ENCODE measurements around the gene GSTT2.

Gene GSTT2

GRCh38 chr22:24009227-24010017, 29.5 kb downstream of the GSTT2 start:
- no peak for DNase-seq

DNA sequence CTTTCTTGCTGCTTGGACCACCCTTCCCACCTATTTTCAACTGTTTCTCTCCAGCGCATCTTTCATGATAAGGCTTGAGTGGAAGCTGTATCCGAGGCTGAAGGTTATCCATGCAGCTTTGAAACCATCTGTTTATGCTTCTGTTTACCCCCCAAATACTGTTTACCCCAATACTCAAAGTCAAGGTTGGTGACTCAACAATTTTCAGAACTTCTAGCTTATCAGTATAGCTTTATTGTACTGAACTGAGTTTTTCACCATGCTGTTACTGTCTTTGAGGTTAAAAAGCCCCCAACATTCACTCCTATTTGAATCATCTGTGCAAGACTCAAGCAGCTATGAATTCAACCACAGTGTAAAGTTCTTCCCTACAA, 30.1 kb downstream of the GSTT2 start:
- no peak for DNase-seq

DNA sequence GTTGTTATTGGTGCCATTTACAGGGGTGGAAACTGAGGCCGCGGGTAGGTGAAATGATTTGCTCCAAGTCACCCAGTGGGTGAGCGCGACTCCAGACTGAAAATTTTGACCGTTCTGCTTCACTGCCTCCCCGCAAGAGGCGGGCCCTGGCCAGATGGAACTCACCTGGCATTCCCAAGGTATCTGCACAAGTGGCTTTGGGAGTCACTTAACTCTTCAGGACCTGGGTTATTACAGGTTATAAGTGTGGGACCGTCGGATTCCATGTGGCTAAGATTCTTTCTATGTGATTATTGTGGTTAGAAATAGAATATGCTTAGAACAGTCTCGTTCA, 31.8 kb downstream of the GSTT2 start:
- DNase-seq = no peak

DNA sequence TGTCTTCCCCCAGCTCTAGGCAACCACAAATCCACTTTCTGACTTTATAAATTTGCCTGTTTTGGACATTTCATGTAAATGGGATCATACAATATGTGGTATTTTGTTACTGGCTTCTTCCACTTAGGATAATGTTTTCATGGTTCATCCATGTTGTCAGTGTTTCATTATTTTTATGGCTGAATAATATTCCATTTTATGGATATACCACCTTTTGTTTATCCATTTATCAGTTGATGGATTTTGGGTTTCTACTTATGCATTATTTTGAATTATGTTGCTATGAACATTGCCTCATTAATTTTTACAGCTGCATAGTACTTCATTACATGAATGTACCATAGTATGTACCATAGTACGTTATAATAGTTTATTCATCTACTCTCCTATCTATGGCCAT, 36.2 kb downstream of the GSTT2 start:
- no peak for DNase-seq

DNA sequence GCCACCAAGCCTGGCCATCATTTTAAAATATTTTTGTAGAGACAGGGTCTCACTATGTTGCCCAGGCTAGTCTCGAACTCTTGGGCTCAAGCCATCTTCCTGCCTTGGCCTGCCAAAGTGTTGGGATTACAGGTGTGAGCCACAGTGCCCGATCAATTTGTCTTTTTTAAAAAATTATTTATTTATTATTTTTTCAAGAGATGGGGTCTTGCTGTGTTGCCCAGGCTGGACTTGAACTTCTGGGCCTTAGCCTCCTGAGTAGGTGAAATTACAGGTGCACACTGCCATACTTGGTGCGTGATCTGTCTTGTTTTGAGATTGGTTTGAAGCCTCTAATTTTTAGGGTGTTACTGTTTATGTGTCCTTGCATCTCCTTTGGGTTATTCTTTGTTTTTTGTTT, 41.4 kb downstream of the GSTT2 start:
- no peak for DNase-seq

DNA sequence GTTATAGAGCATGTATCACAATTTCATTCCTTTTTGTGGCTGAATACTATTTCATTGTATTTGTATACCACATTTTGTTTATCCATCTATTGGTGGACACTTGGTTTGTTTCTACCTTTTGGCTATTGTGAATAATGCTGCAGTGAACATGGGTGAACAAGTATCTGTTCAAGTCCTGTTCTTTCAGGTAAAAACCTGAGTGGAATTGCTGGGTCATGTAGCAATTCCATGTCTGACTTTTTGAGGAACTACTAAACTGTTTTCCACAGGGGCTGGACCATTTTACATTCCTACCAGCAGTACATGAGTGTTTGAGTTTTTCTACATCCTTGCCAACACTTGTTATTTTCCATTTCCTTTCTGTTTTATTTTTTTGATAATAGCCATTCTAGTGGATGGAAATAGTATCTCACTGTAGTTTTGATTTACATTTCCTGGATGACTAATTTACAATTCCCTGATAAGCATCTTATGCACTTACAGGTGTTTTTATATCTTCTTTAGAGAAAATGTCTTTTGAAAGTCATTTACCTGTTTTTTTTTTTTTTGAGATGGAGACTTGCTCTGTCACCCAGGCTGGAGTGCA, 43.4 kb downstream of the GSTT2 start:
- DNase-seq = no peak

- DNase-seq = no peak
Measured at GRCh38 chr22:24024354-24024753, 44.4 kb downstream of the GSTT2 start.

DNA sequence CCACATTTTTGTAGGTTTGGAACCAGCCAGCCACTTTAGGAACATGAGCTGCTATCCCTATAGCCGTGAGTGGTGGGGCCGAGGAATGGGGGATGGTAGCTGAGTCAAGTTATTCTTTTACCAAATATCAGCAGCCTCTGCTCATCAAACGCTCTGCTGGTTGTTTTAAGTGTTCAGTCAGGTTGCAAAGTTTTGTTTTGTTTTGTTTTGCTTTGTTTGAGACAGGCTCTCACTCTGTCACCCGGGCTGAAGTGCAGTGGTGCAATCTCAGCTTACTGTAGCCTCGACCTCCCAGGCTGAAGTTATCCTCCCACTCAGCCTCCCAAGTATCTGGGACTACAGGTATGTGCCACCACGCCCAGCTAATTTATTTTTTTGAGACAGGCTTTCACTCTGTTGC, 45.5 kb downstream of the GSTT2 start:
- DNase-seq = no peak

GRCh38 chr22:24026056-24026455, 46.1 kb downstream of the GSTT2 start:
- no peak for DNase-seq

GRCh38 chr22:24026733-24027132, 46.8 kb downstream of the GSTT2 start:
- no peak for DNase-seq

GRCh38 chr22:24027389-24027975, 47.5 kb downstream of the GSTT2 start:
- DNase-seq = no peak

- no peak for DNase-seq
Measured at GRCh38 chr22:24027991-24028390, 48.1 kb downstream of the GSTT2 start.

DNA sequence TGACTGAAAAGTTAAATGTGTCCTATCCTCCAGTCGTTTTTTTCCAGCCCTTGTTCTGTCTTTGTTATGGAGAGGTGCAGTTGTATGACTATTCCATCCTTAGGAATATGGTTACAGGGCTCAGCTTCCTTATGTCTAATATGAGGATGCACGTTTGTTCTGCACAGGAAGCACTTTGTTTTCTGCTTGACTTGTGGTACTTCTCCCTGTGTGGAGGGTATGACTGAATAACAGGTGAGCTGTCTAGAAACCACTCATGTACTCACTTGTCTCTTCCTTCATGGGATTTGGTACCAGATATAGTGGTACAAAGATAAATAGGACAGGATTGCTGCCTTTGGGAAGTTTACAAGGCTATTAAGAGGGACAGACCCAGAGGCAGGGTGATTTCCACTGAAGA, 48.6 kb downstream of the GSTT2 start:
- no peak for DNase-seq

- no peak for DNase-seq
Measured at GRCh38 chr22:24029304-24029703, 49.4 kb downstream of the GSTT2 start.

DNA sequence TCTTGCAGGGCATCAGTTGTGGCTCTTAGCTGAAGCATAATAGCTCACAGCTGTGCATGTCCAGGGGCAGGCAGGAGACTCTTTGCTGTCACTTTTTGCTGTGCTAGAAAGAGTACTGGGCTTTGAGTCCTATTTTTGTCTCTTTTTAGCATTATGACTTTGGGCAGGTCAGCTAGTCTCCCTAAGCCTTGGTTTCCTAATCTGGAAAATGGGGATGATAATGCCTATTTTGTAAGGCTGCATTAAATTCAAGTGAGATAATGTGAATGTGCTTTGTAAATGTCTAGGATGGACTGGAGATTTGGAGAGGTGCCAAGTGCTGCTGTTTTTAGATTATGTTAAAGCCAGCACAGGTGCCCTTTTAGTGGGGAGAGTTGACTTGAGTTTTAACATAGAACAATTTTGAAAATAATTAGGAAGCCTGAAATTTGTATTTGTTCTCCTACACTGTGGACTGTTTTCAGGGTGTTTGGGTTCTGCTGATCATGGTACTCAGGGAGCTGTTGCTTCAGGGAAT, 50.3 kb downstream of the GSTT2 start:
- DNase-seq = no peak

All from CD4-positive, alpha-beta T cell treated with Interleukin-17A for 1 hour (primary cell).